Lung (tissue), 12 donors: ENCODE measurements around the gene EPHB1. TPM values are rescaled to one million over a fixed set of nuclear protein-coding genes. Genes with fewer than 3 reads are reported as not detected.

Experiments used
- ATAC-seq: fragments of 200-7000 bp; cut with Tn5 transposase; one replicate; pipeline ENCODE4 v1.9.1; 2020; ENCODE audit warnings: moderate number of reproducible peaks; ENCODE audit not compliant: insufficient read depth, low FRiP score
- DNase-seq, 3 donors: peaks; one replicate each; pipeline ENCODE4 v3.0.0-alpha.2; 2013 to 2017
- H3K27ac ChIP-seq, 2 donors: one replicate each; pipeline ENCODE4 v1.5.1; 2013; ENCODE audit warnings: mild to moderate bottlenecking in 2 of 2, moderate library complexity in 2 of 2, control low read depth in 1 of 2, inconsistent platforms in 1 of 2, low read depth in 1 of 2, low read length in 1 of 2
- H3K27me3 ChIP-seq, 3 donors: one replicate each; pipeline ENCODE4 v1.5.1; 2013; ENCODE audit warnings: low read length in 2 of 3; ENCODE audit not compliant: control insufficient read depth in 3 of 3, insufficient read depth in 3 of 3
- H3K36me3 ChIP-seq, 4 donors: one replicate each; pipeline ENCODE4 v1.5.1; 2013; ENCODE audit warnings: low read length in 4 of 4, mild to moderate bottlenecking in 1 of 4, moderate library complexity in 1 of 4; ENCODE audit not compliant: control insufficient read depth in 4 of 4, insufficient read depth in 4 of 4
- H3K4me1 ChIP-seq, 5 donors: one replicate each; pipeline ENCODE4 v1.5.1; 2013; ENCODE audit warnings: low read length in 5 of 5, mild to moderate bottlenecking in 2 of 5, moderate library complexity in 1 of 5; ENCODE audit not compliant: control insufficient read depth in 5 of 5, insufficient read depth in 5 of 5
- H3K4me3 ChIP-seq: one replicate; pipeline ENCODE4 v1.5.1; 2013; ENCODE audit warnings: mild to moderate bottlenecking, control low read depth, moderate library complexity
- H3K9ac ChIP-seq, 2 donors: one replicate each; pipeline ENCODE4 v1.5.1; 2013; ENCODE audit warnings: low read length in 2 of 2, control low read depth in 1 of 2; ENCODE audit not compliant: insufficient read depth in 1 of 2
- H3K9me3 ChIP-seq, 4 donors: one replicate each; pipeline ENCODE4 v1.5.1; 2013; ENCODE audit warnings: low read length in 3 of 4, mild to moderate bottlenecking in 1 of 4, moderate library complexity in 1 of 4; ENCODE audit not compliant: control insufficient read depth in 4 of 4, insufficient read depth in 3 of 4
- WGBS, 2 donors: extraction: QIAGEN DNeasy Blood & Tissue Kit; methylation state at CpG; one replicate each; pipeline ENCODE4 v1.1.7; 2013; 5-methylcytosine and 5-hydroxymethylcytosine counted together
- polyA plus RNA-seq, 2 donors: library from polyadenylated mRNA; stranded (reverse); fragments of 200-250 nt; gene quantifications; one replicate each; pipeline ENCODE4 v1.2.1, GENCODE V29; 2013
- total RNA-seq, 2 donors: library from RNA; depleted of rRNA in 1 of 2; stranded (reverse); fragments of >200 nt in 1 of 2; gene quantifications; one replicate each; pipeline ENCODE4 v1.2.1, GENCODE V29; 2014 to 2021
- TF ChIP-seq, protein P1 (sequence below): IDR thresholded peaks from 2 replicates; pipeline ENCODE4 v1.5.1; 2012; ENCODE audit warnings: mild to moderate bottlenecking; ENCODE audit errors: control extremely low read depth, extremely low read depth
- donor health status: control.
- donor health status: control.
- donor health status: Bipolar disorder and iron deficiency.
- donor health status: healthy.
- donor health status: DM: yes; HTN: yes; CAD: no.

The EPHB1 gene
- total and polyA plus RNA-seq, 4 donors: 0.30 to 6.3 (median 2.1) TPM

DNA sequence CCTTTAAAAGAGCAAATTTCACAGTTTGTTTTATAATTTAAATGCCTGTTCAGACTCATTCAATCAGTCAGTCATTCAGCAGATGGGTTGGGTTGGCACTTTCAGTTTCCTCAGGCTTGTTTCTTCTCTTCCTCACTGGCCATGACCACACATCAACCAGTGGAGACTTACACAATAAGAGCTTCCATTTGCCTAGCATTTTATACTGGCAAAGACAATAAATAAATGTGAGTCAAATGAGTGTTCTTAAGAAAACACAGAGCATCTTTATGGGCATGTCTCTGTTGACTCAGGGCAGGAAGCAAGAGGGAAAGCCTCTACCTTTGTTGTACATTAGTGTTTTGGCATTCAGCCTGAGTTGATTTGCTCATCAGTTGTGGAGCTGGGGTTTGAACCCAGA is 122.6 kb downstream of the EPHB1 start:
- TF ChIP-seq, protein P1, sequence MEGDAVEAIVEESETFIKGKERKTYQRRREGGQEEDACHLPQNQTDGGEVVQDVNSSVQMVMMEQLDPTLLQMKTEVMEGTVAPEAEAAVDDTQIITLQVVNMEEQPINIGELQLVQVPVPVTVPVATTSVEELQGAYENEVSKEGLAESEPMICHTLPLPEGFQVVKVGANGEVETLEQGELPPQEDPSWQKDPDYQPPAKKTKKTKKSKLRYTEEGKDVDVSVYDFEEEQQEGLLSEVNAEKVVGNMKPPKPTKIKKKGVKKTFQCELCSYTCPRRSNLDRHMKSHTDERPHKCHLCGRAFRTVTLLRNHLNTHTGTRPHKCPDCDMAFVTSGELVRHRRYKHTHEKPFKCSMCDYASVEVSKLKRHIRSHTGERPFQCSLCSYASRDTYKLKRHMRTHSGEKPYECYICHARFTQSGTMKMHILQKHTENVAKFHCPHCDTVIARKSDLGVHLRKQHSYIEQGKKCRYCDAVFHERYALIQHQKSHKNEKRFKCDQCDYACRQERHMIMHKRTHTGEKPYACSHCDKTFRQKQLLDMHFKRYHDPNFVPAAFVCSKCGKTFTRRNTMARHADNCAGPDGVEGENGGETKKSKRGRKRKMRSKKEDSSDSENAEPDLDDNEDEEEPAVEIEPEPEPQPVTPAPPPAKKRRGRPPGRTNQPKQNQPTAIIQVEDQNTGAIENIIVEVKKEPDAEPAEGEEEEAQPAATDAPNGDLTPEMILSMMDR: no peak
- Histone ChIP-seq H3K36me3 (no peaks in the 10 kb centered on the region), H3K4me3 (no peak overlapping the region), H3K9me3 (no peaks in the 10 kb centered on the region), H3K27ac (no peak overlapping the region), H3K9ac (no peak overlapping the region), H3K27me3 (no peaks in the 10 kb centered on the region), H3K4me1 (no peaks in the 10 kb centered on the region)
- ATAC-seq (no peak), DNase-seq (no peak)

GRCh38 chr3:134918441-134918840 is 123.4 kb downstream of the EPHB1 start:
- H3K4me1 ChIP-seq: no peaks in the 10 kb centered on the region
- TF ChIP-seq, protein P1: no peak
- 0 to 19% methylated on average over 1 of the region's 1 CpG for WGBS, 2 donors

DNA sequence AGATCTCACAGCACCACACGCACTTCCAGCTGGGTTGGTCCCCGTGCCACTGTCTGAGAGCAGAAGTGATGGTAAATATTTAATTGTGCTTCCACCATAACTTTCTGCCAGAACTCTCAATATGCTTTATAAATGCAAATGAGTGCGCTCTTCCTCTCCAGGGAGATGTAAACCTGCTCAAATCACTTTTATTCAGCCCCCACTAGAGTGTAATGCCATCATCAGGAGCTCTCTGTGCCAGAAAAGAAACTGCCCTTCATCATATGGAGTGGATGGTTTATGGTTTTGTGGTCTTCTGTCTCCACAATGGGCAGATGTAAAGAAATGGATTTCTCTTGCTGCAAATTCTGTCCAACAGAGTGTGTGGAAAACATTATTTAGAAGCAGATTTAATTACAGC is 127.0 kb downstream of the EPHB1 start:
- no peak for ATAC-seq
- Histone ChIP-seq H3K4me3 (no peak overlapping the region), H3K9ac (no peak overlapping the region), H3K9me3 (peaks cover 0 to 6% (median 0%) of the 10 kb centered on the region in 4 donors), H3K27me3 (no peaks in the 10 kb centered on the region), H3K4me1 (no peaks in the 10 kb centered on the region), H3K27ac (no peak overlapping the region), H3K36me3 (no peaks in the 10 kb centered on the region)
- TF ChIP-seq, protein P1: no peak
- 82 to 83% methylated on average over 3 of the region's 3 CpGs for WGBS, 2 donors
- no peak for DNase-seq

More at GRCh38 chr3:134918441-134918840, 123.4 kb downstream of the EPHB1 start:
- H3K27ac ChIP-seq: no peak overlapping the region
- no peaks in the 10 kb centered on the region for H3K27me3 ChIP-seq
- no peak overlapping the region for H3K9ac ChIP-seq
- no peak overlapping the region for H3K4me3 ChIP-seq
- no peaks in the 10 kb centered on the region for H3K36me3 ChIP-seq
- DNase-seq (no peak), ATAC-seq (no peak)
- no peaks in the 10 kb centered on the region for H3K9me3 ChIP-seq

- 93 to 94% methylated on average over 6 of the region's 6 CpGs for WGBS, 2 donors
- DNase-seq (no peak), ATAC-seq (no peak)
- no peak overlapping the region for H3K9ac ChIP-seq
- H3K27ac ChIP-seq: no peak overlapping the region
- H3K9me3 ChIP-seq: peaks cover 0 to 8% (median 0%) of the 10 kb centered on the region in 4 donors
- TF ChIP-seq, protein P1: no peak
- H3K4me3 ChIP-seq: no peak overlapping the region
- no peaks in the 10 kb centered on the region for H3K27me3 ChIP-seq
- H3K36me3 ChIP-seq: no peaks in the 10 kb centered on the region
- no peaks in the 10 kb centered on the region for H3K4me1 ChIP-seq
These were observed 127.8 kb downstream of the EPHB1 start for GRCh38 chr3:134922866-134923265.
